ENCODE measurements around the gene EMILIN1. TPM values are rescaled to one million over a fixed set of nuclear protein-coding genes. Genes with fewer than 3 reads are reported as not detected.

The EMILIN1 gene
- total RNA-seq, 4 donors from 2014 or later = 3.6 to 17.9 (median 7.9) TPM

GRCh38 chr2:27042985-27043634, 35.3 kb upstream of the EMILIN1 start:
- no peak for TF ChIP-seq POLR2A (IDR thresholded peaks at IDR 0.05)
- TF ChIP-seq, protein P1, sequence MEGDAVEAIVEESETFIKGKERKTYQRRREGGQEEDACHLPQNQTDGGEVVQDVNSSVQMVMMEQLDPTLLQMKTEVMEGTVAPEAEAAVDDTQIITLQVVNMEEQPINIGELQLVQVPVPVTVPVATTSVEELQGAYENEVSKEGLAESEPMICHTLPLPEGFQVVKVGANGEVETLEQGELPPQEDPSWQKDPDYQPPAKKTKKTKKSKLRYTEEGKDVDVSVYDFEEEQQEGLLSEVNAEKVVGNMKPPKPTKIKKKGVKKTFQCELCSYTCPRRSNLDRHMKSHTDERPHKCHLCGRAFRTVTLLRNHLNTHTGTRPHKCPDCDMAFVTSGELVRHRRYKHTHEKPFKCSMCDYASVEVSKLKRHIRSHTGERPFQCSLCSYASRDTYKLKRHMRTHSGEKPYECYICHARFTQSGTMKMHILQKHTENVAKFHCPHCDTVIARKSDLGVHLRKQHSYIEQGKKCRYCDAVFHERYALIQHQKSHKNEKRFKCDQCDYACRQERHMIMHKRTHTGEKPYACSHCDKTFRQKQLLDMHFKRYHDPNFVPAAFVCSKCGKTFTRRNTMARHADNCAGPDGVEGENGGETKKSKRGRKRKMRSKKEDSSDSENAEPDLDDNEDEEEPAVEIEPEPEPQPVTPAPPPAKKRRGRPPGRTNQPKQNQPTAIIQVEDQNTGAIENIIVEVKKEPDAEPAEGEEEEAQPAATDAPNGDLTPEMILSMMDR (IDR thresholded peaks at IDR 0.05) = no peak
- no peak overlapping the region for H3K4me3 ChIP-seq (ENCODE audit: low read depth, poor library complexity, severe bottlenecking)
- intact Hi-C loops (cut with DNase I; ENCODE audit: low total_unique reads) = no loop called here
- 81 to 85% methylated on average over 7 of the region's 7 CpGs for WGBS, 2 donors
- DNase-seq (ENCODE audit: low spot score in 2 of 2) = no peak

DNA sequence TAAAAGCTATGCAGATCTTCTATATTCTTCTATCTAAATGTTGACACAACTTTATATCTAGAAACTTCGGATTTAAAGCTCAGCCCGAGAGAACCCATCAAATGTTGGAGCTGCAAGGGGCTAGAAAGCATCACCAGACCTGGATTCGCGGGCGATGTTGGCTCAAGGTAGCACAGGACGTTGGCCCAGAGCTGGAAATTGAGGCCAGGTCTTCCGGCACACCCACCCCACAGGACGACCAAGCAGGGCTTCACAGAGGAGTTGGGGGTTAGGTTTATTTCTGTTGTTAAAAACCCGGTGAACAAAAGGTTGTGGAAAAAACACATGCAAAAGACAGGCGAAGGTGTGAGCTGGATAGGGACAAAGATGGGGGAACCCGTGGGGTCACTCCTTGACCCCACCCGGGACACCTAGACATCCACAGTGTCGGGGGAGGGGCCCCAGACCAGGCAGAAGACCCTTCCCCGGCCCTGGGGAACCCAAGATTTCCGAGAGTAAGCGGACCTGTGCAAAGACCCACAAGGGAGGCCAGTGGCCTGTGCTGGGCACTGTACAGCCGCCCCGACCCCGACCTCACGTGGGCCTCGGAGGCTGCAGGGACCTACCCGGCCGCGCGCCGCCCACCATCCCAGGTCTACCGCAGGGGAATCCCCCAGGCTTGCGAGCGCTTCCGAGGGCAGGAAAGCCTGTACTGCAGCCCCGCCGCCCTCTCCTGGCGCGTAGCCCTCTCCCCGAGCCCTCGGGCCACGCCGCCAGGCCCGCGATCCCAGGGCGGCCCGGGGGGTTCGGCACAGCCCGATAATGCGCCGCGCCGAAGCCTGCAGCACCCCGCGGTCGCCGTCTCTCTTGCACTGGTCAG, 28.8 kb upstream of the EMILIN1 start:
- peak overlapping the region; percentile 75 for H3K4me3 ChIP-seq (ENCODE audit: low read depth, poor library complexity, severe bottlenecking)
- TF ChIP-seq POLR2A (IDR thresholded peaks at IDR 0.05) = no peak
- TF ChIP-seq, protein P1 (IDR thresholded peaks at IDR 0.05) = no peak
- 15 to 27% methylated on average over 16 to 31 of the region's 52 CpGs for WGBS, 2 donors
- intact Hi-C loops (cut with DNase I; ENCODE audit: low total_unique reads) = no loop called here
- DNase-seq (ENCODE audit: low spot score in 2 of 2) = peak in 1 of 2 donors; percentile 92

GRCh38 chr2:27050281-27050995, 28.0 kb upstream of the EMILIN1 start:
- 0 to 1% methylated on average over 17 to 46 of the region's 48 CpGs for WGBS, 2 donors
- peak overlapping the region; percentile 75 for H3K4me3 ChIP-seq (ENCODE audit: low read depth, poor library complexity, severe bottlenecking)
- intact Hi-C loops (cut with DNase I; ENCODE audit: low total_unique reads) = no loop called here

GRCh38 chr2:27050996-27051901, 27.2 kb upstream of the EMILIN1 start, which contains the start of gene AGBL5:
TSS of gene AGBL5 (plus strand) at chr2:27051668. CDS start at chr2:27052959, 1,291 bp downstream.
- H3K4me3 ChIP-seq (ENCODE audit: low read depth, poor library complexity, severe bottlenecking) = peak within 1 kb of the TSS; percentile 75
- peak; percentile 96 to 99 for DNase-seq (ENCODE audit: low spot score in 2 of 2)
- 0% methylated on average over 61 to 65 of the region's 67 CpGs for WGBS, 2 donors
- no peak for TF ChIP-seq POLR2A (IDR thresholded peaks at IDR 0.05)
- TF ChIP-seq, protein P1 (IDR thresholded peaks at IDR 0.05) = no peak
- intact Hi-C loops (cut with DNase I; ENCODE audit: low total_unique reads) = no loop called here

More at GRCh38 chr2:27050281-27050995, 28.0 kb upstream of the EMILIN1 start:
- TF ChIP-seq, protein P1 (IDR thresholded peaks at IDR 0.05) = no peak
- no peak for TF ChIP-seq POLR2A (IDR thresholded peaks at IDR 0.05)
- DNase-seq (ENCODE audit: low spot score in 2 of 2) = peak; percentile 95 to 99

All from lower leg skin (tissue), 4 donors.